IPS DF 19.7 (cell line): ENCODE measurements around the gene ZNF579.

Experiments used
- DNase-seq: peaks from one replicate; pipeline ENCODE4 v3.0.0-alpha.2; 2013; ENCODE audit warnings: low read depth, low spot score

The ZNF579 gene

DNA sequence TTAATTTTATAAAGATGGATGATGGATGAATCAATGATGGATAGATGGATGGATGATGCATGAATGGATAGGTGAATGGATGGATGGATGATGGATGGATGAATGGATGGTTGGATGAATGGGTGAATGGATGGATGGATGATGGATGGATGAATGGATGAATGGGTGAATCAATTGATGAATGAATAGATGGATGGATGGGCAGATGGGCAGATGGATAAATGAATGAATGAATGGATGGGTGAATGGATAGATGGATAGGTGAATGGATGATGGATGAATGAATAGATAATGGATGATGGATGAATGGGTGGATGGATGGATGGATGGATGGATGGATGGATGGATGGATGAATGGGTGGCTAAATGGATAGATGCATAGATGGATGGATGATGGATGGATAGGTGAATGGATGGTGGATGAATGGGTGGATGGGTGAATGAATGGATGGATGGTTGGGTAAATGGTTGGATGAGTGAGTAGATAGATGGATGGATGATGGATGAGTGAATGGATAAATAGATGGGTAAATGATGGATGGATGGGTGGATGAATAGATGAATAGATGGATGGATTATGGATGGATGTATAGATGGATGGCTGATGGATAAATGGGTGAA is 12.8 kb downstream of the ZNF579 start:
- no peak for DNase-seq

DNA sequence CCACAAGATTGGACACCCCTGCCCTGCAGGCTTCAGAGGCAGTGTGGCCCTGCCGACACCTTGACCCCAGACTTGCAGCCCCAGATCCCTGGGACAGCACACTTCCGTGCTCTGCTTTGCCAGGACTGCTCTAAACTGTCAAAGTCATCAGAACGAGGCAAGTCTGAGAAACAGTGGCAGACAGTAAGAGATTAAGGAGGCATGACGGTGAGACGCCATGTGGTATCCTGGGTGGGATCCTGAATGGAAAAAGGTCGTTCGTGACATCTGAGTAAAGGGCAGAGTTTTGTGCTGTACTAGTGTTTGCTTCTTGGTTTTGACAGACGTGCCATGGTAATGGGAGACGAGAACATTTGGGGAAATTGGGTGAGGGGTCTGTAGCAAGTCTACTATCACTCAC is 13.8 kb downstream of the ZNF579 start:
- DNase-seq = no peak

DNA sequence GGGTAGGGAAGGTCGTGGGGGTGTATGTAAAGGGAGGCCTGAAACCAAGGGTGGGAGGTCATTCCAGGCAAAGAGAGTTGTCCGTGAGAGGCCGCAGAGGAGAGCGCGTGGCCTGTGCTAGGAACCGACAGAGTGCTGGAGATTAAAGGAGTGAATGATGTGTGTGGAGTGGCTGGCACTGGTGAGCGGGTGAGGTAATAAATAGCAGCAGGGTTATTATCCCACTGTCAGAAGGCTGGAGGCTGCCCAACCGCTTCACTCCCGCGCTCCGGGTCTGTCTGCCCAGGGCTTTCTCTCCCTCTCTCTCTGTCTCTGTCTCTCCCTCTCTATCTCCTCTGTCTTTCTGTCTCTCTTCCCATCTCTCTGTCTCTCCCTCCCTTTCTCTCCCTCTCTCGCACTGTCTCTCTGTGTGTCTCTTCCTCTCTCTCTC is 17.4 kb downstream of the ZNF579 start:
- no peak for DNase-seq

DNA sequence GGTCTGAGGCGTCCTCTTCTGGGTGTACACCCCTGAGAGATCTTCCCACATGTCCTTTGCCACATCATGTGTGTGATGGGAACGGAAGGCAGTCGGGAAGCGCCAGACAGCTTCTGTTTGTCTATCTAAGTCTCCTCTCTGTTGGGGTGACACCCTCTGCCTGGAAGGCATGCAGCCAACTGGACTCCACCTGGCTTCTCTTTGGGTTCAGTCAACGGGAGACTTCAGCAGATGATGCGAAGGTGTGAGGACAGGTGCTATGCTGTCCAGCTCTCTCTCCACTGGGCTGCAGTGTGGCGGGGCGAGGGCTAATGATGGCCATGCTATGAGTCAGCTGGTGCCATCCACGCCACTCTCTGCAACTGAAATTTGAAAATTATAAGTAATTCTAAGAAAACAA is 21.0 kb downstream of the ZNF579 start:
- no peak for DNase-seq

DNA sequence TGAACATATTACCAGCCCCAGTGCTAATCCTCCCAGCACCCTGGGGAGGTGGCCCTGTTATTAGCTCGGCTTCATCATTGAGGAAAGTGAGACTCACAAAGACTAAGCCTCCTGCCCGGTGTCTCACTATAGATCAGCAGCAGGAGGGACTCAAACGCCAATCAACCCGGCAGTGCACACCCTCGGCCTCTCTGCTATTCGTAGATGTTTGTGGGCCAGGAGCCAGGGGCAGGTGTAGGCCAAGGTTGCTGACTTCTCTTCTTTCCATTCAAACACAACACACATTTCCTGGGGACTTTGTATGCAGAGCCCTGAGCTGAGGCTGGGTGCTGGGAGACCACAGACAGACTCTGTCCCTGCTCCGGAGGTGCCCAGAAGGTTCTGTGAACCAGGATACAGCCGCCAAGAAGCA is 25.9 kb downstream of the ZNF579 start:
- DNase-seq = no peak

DNA sequence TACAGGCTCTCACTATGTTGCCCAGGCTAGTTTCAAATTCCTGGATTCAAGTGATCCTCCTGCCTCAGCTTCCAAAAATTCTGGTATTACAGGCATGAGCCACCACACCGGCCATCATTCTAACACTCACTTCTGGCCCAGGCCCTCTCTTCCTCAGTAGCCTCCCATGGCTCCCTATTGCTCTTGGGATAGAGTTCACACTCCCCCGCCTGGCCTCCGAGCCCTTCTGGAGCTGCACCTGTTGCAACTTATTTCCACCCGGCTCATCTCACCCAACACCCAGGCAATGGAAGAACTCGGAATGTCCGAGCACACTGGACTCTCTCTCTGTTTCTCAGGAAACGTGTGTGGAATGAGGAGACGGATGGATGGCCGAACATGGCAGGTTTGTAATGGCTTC is 26.3 kb downstream of the ZNF579 start:
- no peak for DNase-seq

DNA sequence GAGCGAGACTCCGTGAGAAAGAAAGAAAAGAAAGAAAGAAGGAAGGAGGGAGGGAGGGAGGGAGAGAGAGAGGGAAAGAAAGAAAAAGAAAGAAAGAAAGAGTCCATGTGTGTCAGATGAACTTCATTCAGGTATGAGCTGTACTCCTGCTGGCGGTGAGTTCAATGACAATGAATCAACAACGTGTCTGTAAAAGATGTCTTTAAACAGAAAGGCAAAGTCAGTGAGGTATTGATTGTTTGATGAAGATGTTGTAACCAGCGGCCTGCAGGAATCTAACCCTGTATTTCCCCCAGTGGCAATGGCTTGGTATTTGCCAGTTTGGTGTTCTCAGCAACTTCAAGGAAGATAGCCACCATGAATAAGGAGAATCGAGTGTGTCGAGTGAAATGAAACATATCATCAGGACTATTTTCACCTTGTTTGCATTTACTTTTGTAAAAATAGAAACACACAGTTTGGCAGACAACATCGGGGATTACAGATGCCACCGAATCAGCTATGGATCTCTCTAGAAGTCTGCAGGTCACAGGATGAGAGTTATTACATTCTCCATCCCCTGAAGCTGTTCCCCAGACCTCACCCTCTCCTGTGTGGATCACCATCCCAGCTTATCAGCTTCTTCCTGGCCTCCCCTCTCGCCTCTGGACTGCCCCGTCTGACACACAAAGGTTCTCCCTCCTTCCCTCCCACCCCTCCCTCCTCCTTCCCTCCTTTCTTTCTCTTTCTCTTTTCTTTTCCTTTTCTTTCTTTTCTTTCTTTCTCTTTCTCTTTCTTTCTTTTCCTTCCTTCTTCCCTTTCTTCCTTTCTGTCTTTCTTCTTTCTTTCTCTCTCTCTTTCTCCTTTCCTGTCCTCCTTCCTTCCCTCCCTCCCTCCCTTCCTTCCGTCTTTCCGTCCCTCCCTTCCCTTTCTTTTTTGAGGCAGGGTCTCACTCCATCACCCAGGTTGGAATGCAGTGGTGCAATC is 27.1 kb downstream of the ZNF579 start:
- no peak for DNase-seq

DNA sequence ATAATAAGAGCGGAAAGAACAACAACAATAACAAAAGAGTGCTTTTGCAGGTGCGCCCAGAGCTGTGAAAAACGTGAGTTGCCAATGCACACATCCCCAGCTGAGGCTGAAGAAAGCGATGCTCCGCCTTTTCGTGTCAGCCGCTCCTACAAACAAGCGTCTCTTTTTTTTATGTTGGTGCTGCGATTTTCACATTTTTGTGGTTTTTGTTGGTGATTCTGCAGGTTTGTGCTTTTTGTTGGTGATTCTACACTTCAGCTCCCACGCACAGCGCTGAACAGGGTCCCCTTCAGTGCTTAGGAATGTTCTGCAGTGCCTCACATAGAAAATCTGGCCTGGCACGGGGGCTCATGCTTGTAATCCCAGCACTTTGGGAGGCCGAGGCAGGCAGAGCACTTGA is 28.0 kb downstream of the ZNF579 start:
- no peak for DNase-seq

DNA sequence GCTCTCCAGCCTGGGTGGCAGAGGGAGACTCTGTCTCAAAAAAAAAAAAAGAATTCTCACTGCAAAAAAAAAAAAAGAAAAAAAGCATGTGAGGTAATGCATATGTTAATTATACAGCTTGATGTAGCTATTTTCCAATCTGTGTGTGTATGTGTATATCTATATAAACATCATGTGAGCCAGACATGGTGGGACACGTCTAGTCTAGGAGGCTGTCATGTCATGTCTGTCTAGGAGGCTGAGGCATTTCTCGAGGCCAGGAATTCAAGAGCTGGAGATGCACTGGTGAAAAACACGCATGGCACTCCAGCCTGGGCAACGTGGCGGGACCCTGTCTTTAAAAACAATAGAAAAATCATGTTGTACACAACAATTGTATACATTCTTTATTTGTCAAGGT is 28.4 kb downstream of the ZNF579 start:
- DNase-seq = no peak

DNA sequence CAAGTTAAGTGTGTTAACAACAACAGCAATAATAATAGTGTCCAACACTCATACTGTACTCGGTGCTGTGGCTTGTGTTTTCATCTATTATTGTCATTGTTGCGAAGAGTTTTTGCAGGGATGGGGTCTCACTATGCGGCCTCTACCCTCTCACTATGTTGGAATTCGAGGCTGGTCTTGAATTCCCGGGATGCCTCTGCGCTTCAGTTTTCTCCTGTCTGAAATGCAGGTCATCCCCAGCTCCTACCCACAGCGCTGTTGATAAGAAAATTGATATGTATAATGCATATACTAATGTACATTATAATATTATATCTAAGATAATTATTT is 30.4 kb downstream of the ZNF579 start:
- no peak for DNase-seq

DNA sequence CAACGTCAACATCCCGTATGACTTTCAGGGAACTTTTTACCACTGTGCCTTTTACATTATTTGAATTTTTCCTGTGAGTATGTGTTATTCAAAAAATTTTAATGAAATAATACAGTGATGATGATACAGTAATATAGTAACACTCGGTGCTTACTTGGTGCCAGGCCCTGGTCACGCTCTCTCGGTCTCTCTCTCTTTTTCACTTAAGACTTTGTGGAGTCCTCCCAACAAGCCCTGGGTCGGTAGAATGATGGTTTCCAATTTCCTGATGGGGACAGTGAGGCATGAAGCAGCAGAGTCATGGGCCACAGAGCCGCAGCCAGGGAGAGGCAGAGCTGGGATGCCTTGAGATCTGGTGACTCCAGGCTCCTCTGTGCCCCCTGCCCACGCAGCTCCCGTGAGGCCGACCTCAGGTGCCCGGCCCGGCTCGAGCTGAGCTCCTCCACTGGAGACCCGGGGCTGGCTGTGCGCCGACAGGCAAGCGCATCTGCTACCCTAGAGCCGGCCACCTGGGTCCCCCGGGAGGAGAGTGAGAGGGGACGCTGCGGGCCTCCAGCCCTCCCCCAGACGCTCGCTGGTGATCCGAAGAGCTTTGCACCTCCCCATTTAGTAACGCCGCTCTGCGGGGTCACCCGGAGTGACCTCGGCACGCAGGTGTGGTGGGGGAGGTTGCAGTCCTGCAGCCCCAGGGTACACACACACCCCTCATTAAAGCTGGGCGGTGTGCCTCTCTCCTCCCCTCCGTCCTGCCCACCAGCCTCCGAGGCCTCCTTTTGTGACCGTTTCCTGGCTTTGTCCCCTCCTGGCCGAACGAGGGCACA is 30.9 kb downstream of the ZNF579 start:
- peak; percentile 48 for DNase-seq

DNA sequence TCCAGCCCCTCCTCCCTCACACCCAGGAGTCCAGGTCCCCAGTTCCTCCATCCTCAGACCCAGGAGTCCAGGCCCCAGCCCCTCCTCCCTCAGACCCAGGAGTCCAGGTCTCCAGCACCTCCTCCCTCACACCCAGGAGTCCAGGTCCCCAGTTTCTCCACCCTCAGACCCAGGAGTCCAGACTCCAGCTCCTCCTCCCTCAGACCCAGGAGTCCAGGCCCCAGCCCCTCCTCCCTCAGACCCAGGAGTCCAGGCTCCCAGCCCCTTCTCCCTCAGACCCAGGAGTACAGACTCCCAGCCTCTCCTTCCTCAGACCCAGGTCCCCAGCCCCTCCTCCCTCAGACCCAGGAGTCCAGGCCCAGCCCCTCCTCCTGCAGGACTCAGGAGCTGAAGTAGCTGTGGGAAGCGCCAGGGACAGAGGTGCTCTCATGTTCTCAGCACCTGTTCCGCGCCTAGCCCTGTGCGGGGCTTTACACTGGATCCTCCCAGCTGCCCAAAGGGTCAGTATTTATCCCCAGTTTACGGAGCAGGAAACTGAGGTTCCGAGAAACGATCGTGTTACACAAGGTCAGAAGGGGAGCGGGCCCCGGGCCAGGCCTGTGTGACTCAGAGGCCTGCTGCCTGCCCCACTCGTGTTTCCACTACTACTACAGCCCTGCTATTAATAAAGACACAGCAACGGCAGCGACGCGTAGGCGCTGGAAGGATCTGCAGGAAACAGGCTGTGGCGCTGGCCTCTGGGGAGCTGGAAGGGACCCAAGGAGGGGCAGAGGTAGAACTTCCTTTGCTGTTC is 33.6 kb downstream of the ZNF579 start:
- DNase-seq = no peak

DNA sequence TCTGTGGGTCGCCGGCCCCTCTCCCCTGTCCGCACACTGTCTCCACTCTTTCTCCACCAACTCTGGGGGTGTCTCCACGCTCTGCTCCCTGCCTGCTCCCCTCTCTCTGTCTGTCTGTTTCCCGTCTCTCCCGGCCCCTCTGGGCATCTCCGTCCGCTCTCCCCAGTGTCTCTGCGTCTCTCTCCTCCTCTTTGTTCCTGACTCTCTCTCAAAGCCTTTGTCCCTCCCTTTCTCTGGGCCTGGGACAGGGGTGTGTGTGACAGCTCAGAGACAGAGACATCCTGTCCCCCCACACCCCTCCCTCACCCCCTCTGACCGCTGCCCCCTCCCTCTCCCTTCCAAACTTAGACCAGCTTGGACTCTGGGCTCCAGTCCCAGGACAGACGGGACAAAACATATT is 34.6 kb downstream of the ZNF579 start:
- DNase-seq = no peak

DNA sequence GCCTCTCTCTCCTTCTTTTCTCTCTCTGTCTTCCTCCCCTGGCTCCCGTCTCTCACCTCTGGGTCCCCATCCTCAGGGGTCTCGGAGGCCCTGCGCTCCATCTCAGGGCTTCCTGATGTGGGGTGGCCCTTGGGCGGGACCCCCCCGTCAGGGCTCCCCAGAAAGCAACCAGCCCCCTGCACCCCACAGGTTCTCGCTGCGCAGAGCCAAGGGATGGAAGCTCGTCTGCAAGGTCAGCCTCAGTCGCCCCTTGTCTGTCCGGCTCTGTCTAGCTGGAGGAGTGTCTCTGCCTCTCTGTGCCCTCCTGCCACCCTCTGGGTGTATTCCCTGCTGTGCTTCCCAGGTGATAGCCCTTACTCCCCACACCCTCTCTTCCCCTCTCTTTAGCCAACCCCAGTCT is 35.2 kb downstream of the ZNF579 start, which contains the start of gene SBK3:
TSS of gene SBK3 (minus strand) at position 101 of the 400 bp plus-strand sequence. CDS start at position 101, 0 bp downstream.
- DNase-seq = no peak

DNA sequence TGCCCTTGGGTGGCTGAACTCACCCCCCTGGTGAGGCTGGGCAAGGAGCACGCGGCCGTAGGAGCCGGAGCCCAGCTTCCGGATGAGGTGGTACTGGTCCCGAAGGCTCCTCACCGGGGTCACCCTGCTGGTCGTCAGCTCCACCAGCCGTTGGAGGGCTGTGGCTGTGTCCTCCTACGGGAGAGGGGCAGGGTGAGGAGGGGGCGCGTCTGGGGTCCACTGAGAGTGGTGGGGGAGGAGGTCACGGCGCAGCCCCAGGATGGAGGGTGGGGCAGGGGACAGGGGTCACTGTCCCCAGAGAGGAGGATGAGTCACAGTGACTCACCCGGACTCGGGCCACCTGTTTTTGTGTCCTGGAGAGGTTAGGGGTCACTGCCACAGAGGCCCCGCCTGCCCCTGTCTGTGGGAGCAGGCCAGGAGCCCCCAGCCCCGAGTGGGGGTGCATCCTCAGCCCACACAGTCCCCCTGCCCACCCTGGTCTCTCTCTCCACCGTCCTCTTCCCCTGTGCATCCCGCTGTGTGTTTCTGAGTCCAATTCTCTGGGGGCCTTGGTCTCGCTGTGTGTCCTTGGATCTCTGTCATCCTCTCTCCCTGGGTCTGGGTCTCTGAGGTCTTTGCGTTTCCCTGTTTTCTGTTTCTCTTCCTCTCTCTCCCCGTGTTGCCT is 35.7 kb downstream of the ZNF579 start:
- no peak for DNase-seq

DNA sequence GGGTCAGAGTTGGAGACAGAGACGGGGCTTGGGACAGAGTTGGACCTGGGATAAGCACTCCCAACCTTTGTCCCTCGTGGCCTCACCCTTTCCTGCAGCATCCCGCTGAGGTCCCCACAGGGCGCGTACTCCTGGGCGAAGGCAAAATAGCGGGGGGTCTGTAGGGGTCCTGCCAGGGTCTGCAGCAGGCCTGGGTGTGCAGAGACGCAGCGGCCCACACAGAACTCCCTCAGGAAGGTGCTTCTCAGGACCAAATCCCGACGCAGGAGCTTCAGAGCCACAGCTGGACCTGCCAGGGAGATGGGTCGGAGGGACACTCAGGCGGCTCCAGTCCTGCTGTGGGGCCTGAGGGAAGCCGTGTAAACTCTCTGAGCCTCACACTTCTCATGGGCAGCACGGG is 36.6 kb downstream of the ZNF579 start:
- DNase-seq = no peak

DNA sequence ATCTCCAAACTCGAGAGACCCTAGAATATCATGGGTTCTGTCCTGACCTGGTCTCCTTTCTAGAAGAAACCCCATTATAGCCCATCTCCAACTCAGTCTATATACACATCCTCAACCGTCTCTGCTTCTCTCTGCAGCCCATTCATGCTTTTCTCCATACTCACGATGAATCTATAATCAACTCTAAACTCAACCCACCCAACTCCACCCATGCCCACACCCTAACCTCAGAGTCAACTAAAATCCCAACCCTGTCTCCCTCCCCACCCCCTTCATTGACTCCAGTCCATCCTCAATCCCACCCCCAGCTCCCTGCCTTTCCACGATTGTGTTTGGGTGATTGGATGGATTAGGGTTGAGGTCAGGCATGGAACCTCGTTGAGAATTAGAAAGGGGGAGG is 37.1 kb downstream of the ZNF579 start:
- DNase-seq = no peak

DNA sequence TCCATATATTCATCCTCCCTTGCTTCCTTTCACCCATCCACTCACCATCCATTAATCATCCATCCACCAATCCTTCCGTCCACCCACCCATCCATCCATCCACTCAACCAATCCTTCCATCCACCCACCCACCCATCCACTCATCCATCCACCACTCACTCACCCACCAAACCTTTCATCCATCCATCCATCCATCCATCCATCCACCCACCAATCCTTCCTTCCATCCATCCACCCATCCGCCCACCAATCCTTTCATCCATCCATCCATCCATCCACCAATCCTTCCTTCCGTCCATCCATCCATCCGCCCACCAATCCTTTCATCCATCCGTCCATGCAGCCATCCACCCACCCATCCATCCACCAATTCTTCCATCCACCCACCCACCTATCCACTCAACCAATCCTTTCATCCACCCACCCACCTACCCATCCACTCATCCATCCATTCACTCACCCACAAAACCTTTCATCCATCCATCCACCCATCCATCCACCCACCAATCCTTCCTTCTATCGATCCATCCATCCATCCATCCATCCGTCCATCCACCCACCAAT is 38.3 kb downstream of the ZNF579 start:
- DNase-seq = no peak

DNA sequence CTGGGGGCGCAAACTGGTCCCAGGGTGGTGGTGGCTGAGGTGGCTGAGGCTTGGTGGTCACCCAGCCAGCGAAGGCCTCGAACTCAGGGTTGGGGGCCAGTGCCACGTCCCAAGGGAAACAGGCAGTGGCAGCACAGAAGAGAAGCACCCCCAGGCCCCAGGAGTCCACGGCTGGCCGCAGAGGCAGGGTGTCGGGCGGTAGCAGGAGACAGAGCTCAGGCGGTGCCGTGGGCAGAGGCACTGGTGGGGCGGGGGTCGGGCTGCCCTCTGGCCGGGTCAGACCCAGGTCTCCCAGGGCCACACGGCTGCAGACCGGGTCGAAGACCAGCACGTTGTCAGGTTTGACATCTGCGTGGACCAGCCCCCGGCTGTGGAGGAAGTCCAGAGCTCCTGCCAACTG is 39.6 kb downstream of the ZNF579 start:
- no peak for DNase-seq

DNA sequence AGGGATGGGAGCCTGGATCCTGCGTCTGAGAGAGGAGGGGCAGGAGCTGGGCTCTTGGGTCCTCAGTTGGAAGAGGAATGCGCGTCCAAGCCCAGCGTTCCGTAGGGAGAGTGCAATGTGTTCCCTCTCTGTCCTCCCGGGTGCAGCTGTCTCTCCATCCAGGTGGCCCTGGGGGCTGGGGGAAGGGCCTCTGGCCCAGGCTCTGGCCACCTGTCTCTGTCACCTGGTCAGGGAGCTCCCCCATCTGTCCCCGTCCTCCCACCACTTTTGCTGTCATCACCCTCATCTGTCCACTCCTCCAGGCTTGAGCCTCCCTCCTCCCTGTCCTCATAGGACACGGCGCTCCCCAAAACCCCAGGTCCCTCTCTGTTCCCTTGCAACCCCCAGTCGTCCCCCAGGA is 40.0 kb downstream of the ZNF579 start:
- DNase-seq = no peak
